Adipocyte (in vitro differentiated cells): ENCODE data around the gene COL15A1.

Experiments
- DNase-seq: peaks from one replicate; pipeline ENCODE4 v3.0.0-alpha.2; 2015; ENCODE audit warnings: low read depth
- H3K27me3 ChIP-seq: replicated peaks from 2 replicates; pipeline ENCODE4 v1.7.0; 2013; ENCODE audit warnings: mild to moderate bottlenecking, low read length, moderate library complexity; ENCODE audit not compliant: control insufficient read depth, insufficient read depth
- H3K36me3 ChIP-seq: 2 replicates; pipeline ENCODE4 v1.7.0; 2013; ENCODE audit warnings: low read length, mild to moderate bottlenecking, moderate library complexity; ENCODE audit not compliant: control insufficient read depth, insufficient read depth, severe bottlenecking
- H3K4me1 ChIP-seq: 2 replicates; pipeline ENCODE4 v1.7.0; 2013; ENCODE audit warnings: mild to moderate bottlenecking, low read length, moderate library complexity; ENCODE audit not compliant: control insufficient read depth, insufficient read depth
- H3K4me3 ChIP-seq: 2 replicates; pipeline ENCODE4 v1.7.0; 2013; ENCODE audit warnings: mild to moderate bottlenecking, low read length, moderate library complexity
- H3K9ac ChIP-seq: 2 replicates; pipeline ENCODE4 v1.7.0; 2013; ENCODE audit warnings: mild to moderate bottlenecking, low read length, moderate library complexity
- H3K9me3 ChIP-seq: 2 replicates; pipeline ENCODE4 v1.7.0; 2013; ENCODE audit warnings: mild to moderate bottlenecking, low read length, moderate library complexity; ENCODE audit not compliant: control insufficient read depth

Gene COL15A1

GRCh38 chr9:99030610-99031109 is 87.0 kb downstream of the COL15A1 start:
- peaks cover 27% of the 10 kb centered on the region for H3K36me3 ChIP-seq
- H3K9me3 ChIP-seq = no peaks in the 10 kb centered on the region
- H3K9ac ChIP-seq = peak overlapping the region; percentile 39
- peaks cover 19% of the 10 kb centered on the region for H3K4me1 ChIP-seq
- peak overlapping the region; percentile 17 for H3K4me3 ChIP-seq
- H3K27me3 ChIP-seq = no peaks in the 10 kb centered on the region
- no peak for DNase-seq

DNA sequence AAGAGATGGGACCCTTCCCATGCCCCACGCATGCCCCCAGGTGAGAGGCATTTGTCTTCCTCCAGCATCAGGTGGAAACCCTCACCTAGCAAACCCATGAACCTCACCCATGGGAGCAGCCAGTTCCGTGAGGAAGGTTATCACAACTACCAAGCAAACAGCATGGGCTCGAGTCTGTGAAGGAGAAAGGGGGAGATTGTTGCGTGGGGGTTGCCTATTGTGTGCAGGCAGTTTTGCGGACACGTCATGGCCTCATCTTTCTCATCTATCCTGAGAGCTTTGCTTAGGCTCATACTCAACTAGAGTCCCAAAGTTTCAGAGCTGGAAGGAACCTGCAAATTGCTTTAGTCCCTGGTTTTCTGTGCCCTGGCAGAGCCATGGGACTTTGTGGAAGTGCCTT is 87.6 kb downstream of the COL15A1 start:
- no peak overlapping the region for H3K9ac ChIP-seq
- no peak for DNase-seq
- H3K4me3 ChIP-seq = no peak overlapping the region
- peaks cover 19% of the 10 kb centered on the region for H3K4me1 ChIP-seq
- no peaks in the 10 kb centered on the region for H3K9me3 ChIP-seq
- no peaks in the 10 kb centered on the region for H3K27me3 ChIP-seq
- peaks cover 20% of the 10 kb centered on the region for H3K36me3 ChIP-seq

GRCh38 chr9:99031994-99032393 is 88.3 kb downstream of the COL15A1 start:
- no peak overlapping the region for H3K4me3 ChIP-seq
- no peaks in the 10 kb centered on the region for H3K9me3 ChIP-seq
- H3K4me1 ChIP-seq = peaks cover 19% of the 10 kb centered on the region
- no peaks in the 10 kb centered on the region for H3K27me3 ChIP-seq
- no peak overlapping the region for H3K9ac ChIP-seq
- no peak for DNase-seq
- peaks cover 14% of the 10 kb centered on the region for H3K36me3 ChIP-seq

DNA sequence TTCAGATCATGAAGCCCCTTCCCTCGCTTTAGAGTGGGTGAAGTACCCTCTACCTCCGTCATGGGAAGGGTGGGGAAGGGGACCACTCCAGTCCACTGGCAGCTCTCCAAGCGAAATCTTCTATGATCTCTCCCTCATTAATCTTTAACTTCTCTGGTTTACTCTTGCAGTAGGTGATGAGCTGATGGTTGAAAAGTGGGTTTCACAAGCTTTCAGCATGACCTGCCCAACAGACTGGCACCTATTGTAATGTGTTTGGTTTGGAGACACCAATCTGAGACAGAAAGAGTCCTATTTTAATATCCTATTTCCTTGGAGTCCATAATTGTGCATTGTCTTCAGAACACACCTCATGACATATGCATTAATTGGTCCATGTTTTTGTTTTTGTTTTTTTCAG is 90.4 kb downstream of the COL15A1 start:
- H3K4me3 ChIP-seq = no peak overlapping the region
- H3K27me3 ChIP-seq = no peaks in the 10 kb centered on the region
- no peak for DNase-seq

GRCh38 chr9:99035313-99035712 is 91.6 kb downstream of the COL15A1 start:
- peaks cover 5% of the 10 kb centered on the region for H3K36me3 ChIP-seq
- H3K4me1 ChIP-seq = peaks cover 17% of the 10 kb centered on the region
- no peak overlapping the region for H3K4me3 ChIP-seq
- H3K9ac ChIP-seq = no peak overlapping the region
- DNase-seq = no peak
- H3K9me3 ChIP-seq = no peaks in the 10 kb centered on the region
- H3K27me3 ChIP-seq = no peaks in the 10 kb centered on the region

More for the DNA sequence above, 90.4 kb downstream of the COL15A1 start:
- Histone ChIP-seq H3K4me1 (peaks cover 16% of the 10 kb centered on the region), H3K36me3 (peaks cover 5% of the 10 kb centered on the region), H3K9ac (no peak overlapping the region), H3K9me3 (no peaks in the 10 kb centered on the region)

DNA sequence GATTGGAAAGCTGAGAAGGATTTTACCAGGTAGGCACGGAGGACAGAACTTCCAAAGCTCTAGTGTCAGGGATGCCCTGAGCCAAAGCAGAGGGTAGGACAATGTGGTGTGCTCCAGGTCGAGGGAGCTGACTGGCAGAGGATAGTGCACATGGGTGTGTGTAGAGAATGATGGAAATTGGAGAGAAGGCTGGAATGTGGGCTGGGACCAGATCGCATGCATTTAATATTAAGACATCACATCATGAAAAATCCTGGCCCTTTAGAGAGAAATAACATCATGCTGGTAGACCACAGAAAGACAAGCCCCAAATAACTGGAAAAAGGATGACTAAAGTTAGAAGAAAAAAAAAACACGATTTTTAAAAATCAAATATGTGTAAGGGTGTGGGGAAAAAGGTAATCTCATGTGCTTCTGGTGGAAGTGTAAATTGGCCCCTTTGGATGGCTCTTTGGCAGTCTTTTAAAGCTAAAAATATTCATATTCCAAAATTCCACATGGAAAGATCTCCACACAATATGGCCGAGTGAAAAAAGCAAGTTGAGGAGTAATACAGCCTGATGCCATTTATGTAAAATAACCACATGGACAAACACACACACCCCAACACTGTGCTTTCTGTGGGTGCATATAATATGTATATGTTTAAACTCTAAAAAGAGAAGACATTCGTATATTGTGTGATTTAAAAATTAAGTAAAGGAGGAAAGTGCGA is 94.2 kb downstream of the COL15A1 start:
- H3K36me3 ChIP-seq = peaks cover 5% of the 10 kb centered on the region
- no peaks in the 10 kb centered on the region for H3K9me3 ChIP-seq
- H3K9ac ChIP-seq = no peak overlapping the region
- peak; percentile 51 for DNase-seq
- no peak overlapping the region for H3K4me3 ChIP-seq
- H3K27me3 ChIP-seq = no peaks in the 10 kb centered on the region
- peaks cover 20% of the 10 kb centered on the region for H3K4me1 ChIP-seq

DNA sequence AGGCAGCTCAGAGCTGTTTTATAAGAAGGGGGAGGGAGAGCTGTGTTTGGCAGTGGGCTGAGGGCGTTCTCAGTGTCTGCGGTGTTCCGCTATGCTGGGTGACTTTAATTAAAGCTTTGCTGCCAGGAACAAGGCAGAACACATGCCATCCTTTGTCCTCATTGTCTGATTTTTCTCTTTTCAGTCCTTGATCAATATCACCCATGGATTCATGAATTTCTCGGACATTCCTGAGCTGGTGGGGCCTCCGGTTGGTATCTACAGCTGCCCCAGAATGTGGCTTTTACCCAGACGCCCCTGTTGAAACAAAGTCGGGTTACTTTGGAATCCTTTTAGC is 94.7 kb downstream of the COL15A1 start:
- Histone ChIP-seq H3K36me3 (peaks cover 5% of the 10 kb centered on the region), H3K9me3 (no peaks in the 10 kb centered on the region), H3K4me3 (no peak overlapping the region), H3K4me1 (peaks cover 20% of the 10 kb centered on the region), H3K9ac (no peak overlapping the region), H3K27me3 (no peaks in the 10 kb centered on the region)
- no peak for DNase-seq

GRCh38 chr9:99039505-99040182 is 95.9 kb downstream of the COL15A1 start:
- H3K36me3 ChIP-seq = peaks cover 12% of the 10 kb centered on the region
- DNase-seq = no peak
- peaks cover 3% of the 10 kb centered on the region for H3K9me3 ChIP-seq
- no peak overlapping the region for H3K4me3 ChIP-seq
- H3K27me3 ChIP-seq = no peaks in the 10 kb centered on the region
- peaks cover 20% of the 10 kb centered on the region for H3K4me1 ChIP-seq
- no peak overlapping the region for H3K9ac ChIP-seq

DNA sequence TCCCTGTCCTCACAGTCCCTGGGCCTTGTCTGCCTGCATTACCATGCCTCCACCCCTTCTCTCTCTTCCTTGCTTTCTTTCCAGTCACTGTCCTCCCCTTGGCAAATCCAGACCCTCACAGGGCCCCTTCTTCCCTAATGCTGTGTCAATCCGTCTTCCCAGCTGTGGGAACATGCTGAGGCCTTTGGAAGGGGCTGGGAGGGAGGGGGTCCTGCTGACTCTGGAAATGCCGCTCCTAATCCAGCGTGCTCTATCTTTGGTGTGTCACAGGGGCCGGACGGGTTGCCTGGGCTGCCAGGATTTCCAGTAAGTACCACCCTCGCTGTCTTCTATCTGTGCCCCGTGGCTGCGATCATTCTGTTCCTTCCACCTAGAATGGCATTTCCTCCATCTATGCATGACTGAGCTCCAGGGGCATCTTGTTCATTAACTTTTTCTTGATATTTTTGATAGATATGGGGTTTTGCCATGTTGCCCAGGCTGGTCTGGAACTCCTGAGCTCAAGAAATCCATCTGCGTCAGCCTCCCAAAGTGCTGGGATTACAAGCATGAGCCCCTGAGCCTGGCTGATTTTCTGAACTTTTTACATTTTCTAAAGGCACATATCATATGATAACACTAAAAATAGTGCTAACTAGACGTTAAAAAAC is 96.7 kb downstream of the COL15A1 start:
- H3K27me3 ChIP-seq = no peaks in the 10 kb centered on the region
- peak overlapping the region; percentile 1 for H3K4me3 ChIP-seq
- peaks cover 8% of the 10 kb centered on the region for H3K9me3 ChIP-seq
- H3K36me3 ChIP-seq = peaks cover 15% of the 10 kb centered on the region
- DNase-seq = no peak
- H3K9ac ChIP-seq = peak overlapping the region; percentile 40
- H3K4me1 ChIP-seq = peaks cover 20% of the 10 kb centered on the region

DNA sequence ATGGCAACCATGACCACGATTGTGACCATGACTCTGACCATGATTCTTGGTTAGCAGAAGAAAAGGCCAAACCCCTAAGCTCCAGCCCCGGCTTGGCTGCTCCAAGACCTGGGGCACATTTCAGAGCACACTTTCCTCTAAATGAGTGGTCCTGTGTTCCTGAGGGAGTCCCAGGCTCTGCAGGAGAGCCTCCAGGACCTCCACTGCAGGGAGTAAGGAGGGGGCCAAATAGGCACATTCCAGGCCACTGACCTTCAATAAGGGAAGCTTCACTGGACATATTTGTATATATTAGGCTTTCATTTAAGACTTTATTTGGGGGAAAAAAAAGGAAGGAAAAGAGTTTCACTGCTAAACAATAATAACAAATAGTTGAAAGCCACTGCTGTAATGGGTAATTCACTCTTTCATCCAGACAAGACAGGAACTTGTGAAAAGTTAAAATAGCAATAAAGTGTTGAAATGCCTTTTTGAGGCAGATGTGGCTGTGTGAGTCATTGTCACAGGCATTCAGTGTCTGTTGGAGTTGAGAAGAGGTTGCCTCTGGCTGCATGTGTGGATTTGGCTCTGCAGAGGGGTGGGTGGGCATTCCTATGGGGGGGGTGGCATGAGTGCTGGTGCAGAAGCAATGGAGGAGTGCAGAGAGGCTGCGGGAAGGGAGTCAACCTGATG is 97.3 kb downstream of the COL15A1 start:
- Histone ChIP-seq H3K9me3 (peaks cover 8% of the 10 kb centered on the region), H3K9ac (peak overlapping the region; percentile 40), H3K4me1 (peaks cover 20% of the 10 kb centered on the region), H3K27me3 (no peaks in the 10 kb centered on the region), H3K36me3 (peaks cover 17% of the 10 kb centered on the region), H3K4me3 (peak overlapping the region; percentile 1)
- DNase-seq = peak; percentile 69

GRCh38 chr9:99041618-99042017 is 97.9 kb downstream of the COL15A1 start:
- Histone ChIP-seq H3K9me3 (peaks cover 8% of the 10 kb centered on the region), H3K4me3 (no peak overlapping the region), H3K36me3 (peaks cover 17% of the 10 kb centered on the region), H3K9ac (no peak overlapping the region), H3K27me3 (no peaks in the 10 kb centered on the region), H3K4me1 (peaks cover 23% of the 10 kb centered on the region)
- DNase-seq = no peak
